OCI-LY1 (cell line): Measurements from ENCODE around the gene HSPE1.

Source experiments
- H2AFZ ChIP-seq: fragments of 200-600 bp; sonication (generic), shearing (Covaris generic); 2 replicates; pipeline ENCODE4 v1.6.0; 2014; ENCODE audit warnings: antibody characterized with exemption, mild to moderate bottlenecking, low read length
- H3F3A ChIP-seq: fragments of 200-600 bp; sonication (generic), shearing (Covaris generic); 2 replicates; pipeline ENCODE4 v1.6.0; 2014; ENCODE audit warnings: mild to moderate bottlenecking, antibody characterized with exemption, low read length, moderate library complexity; ENCODE audit not compliant: insufficient read depth
- H3K27ac ChIP-seq: fragments of 200-600 bp; sonication (generic); 2 replicates; pipeline ENCODE4 v1.5.1; 2014; ENCODE audit warnings: low read length, mixed run types, mild to moderate bottlenecking, low read depth; ENCODE audit not compliant: poor library complexity, severe bottlenecking
- H3K27me3 ChIP-seq: fragments of 200-600 bp; sonication (generic); 2 replicates; pipeline ENCODE4 v1.6.0; 2014; ENCODE audit warnings: antibody characterized with exemption, mild to moderate bottlenecking, low read length, moderate library complexity; ENCODE audit not compliant: insufficient read depth
- H3K36me3 ChIP-seq: fragments of 200-600 bp; sonication (generic); 2 replicates; pipeline ENCODE4 v1.6.1; 2014; ENCODE audit warnings: mild to moderate bottlenecking, antibody characterized with exemption, low read length, moderate library complexity, mixed read lengths; ENCODE audit not compliant: insufficient read depth
- H3K4me1 ChIP-seq: fragments of 200-600 bp; sonication (generic); 2 replicates; pipeline ENCODE4 v1.5.1; 2014; ENCODE audit warnings: mild to moderate bottlenecking, low read length, moderate library complexity; ENCODE audit not compliant: insufficient read depth, severe bottlenecking
- H3K4me2 ChIP-seq: fragments of 200-600 bp; sonication (generic), shearing (Covaris generic); 2 replicates; pipeline ENCODE4 v1.6.1; 2014; ENCODE audit warnings: low read length
- H3K4me3 ChIP-seq: fragments of 200-600 bp; sonication (generic); 2 replicates; pipeline ENCODE4 v1.5.1; 2014; ENCODE audit warnings: low read length, low read depth, mild to moderate bottlenecking, mixed read lengths; ENCODE audit not compliant: poor library complexity, severe bottlenecking
- H3K79me2 ChIP-seq: fragments of 200-600 bp; shearing (Covaris generic); 2 replicates; pipeline ENCODE4 v1.6.1; 2016; ENCODE audit warnings: mixed run types, low read length, mixed read lengths; ENCODE audit not compliant: insufficient read depth
- H3K9ac ChIP-seq: fragments of 200-600 bp; sonication (generic), shearing (Covaris generic); 2 replicates; pipeline ENCODE4 v1.6.1; 2014; ENCODE audit warnings: mild to moderate bottlenecking, low read length, mixed read lengths
- H3K9me2 ChIP-seq: fragments of 200-600 bp; sonication (generic), shearing (Covaris generic); 2 replicates; pipeline ENCODE4 v1.6.1; 2014; ENCODE audit warnings: low read depth, mild to moderate bottlenecking, low read length, mixed read lengths
- H3K9me3 ChIP-seq: fragments of 200-600 bp; shearing (Covaris generic); 2 replicates; pipeline ENCODE4 v1.6.1; 2014; ENCODE audit warnings: low read length, mixed read lengths
- H4K20me1 ChIP-seq: fragments of 200-600 bp; sonication (generic), shearing (Covaris generic); 2 replicates; pipeline ENCODE4 v1.6.0; 2016; ENCODE audit warnings: mild to moderate bottlenecking, low read length; ENCODE audit not compliant: insufficient read depth
- EZH2 ChIP-seq: fragments of 200-600 bp; sonication (generic), shearing (Covaris generic); IDR thresholded peaks from 2 replicates; pipeline ENCODE4 v1.8.0; 2017; ENCODE audit warnings: borderline replicate concordance, mixed run types, mild to moderate bottlenecking, antibody characterized with exemption, low read length, moderate library complexity, mixed read lengths
- TF ChIP-seq, protein P1 (sequence below): fragments of 200-600 bp; sonication (generic), shearing (Covaris generic); IDR thresholded peaks from 2 replicates; pipeline ENCODE4 v1.5.1; 2017; ENCODE audit warnings: mild to moderate bottlenecking, antibody characterized with exemption, low read length, moderate library complexity, mixed read lengths

HSPE1 gene

GRCh38 chr2:197461057-197461456, 39.1 kb upstream of the HSPE1 start:
- no peaks in the 10 kb centered on the region for H3K27me3 ChIP-seq
- no peaks in the 10 kb centered on the region for H4K20me1 ChIP-seq
- TF ChIP-seq, protein P1, sequence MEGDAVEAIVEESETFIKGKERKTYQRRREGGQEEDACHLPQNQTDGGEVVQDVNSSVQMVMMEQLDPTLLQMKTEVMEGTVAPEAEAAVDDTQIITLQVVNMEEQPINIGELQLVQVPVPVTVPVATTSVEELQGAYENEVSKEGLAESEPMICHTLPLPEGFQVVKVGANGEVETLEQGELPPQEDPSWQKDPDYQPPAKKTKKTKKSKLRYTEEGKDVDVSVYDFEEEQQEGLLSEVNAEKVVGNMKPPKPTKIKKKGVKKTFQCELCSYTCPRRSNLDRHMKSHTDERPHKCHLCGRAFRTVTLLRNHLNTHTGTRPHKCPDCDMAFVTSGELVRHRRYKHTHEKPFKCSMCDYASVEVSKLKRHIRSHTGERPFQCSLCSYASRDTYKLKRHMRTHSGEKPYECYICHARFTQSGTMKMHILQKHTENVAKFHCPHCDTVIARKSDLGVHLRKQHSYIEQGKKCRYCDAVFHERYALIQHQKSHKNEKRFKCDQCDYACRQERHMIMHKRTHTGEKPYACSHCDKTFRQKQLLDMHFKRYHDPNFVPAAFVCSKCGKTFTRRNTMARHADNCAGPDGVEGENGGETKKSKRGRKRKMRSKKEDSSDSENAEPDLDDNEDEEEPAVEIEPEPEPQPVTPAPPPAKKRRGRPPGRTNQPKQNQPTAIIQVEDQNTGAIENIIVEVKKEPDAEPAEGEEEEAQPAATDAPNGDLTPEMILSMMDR = no peak
- no peak for TF ChIP-seq EZH2
- H3K36me3 ChIP-seq = peaks cover 30% of the 10 kb centered on the region
- H3K4me1 ChIP-seq = no peaks in the 10 kb centered on the region
- no peak overlapping the region for H3K27ac ChIP-seq
- H3K9ac ChIP-seq = no peak overlapping the region
- H3K79me2 ChIP-seq = peaks cover 27% of the 10 kb centered on the region
- no peak overlapping the region for H3K4me2 ChIP-seq
- H2AFZ ChIP-seq = no peak overlapping the region
- H3K4me3 ChIP-seq = no peak overlapping the region
- no peaks in the 10 kb centered on the region for H3K9me3 ChIP-seq
- H3F3A ChIP-seq = no peaks in the 10 kb centered on the region
- H3K9me2 ChIP-seq = no peaks in the 10 kb centered on the region

DNA sequence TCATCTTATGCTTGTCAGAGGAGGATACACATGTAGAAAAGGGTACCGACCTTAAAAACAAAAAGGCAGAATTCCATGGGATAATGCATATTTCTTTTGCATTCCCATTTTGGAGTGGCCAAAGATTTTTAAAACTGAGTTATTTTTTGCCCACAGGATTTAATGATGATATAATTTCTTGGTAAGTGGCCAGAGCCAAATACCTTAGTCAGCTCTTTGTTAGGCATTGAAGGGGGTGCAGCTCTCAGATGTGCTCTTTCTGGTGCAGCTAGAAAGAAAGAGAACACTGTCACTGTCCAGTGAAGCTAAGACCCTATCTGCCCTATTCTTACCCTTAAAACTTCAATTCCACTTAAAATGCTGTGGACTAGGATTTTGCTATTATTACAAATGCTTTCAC, 36.0 kb upstream of the HSPE1 start:
- H3K4me1 ChIP-seq = no peaks in the 10 kb centered on the region
- no peaks in the 10 kb centered on the region for H3K27me3 ChIP-seq
- H3K4me3 ChIP-seq = no peak overlapping the region
- TF ChIP-seq, protein P1 = no peak
- TF ChIP-seq EZH2 = no peak
- H3K79me2 ChIP-seq = peaks cover 5% of the 10 kb centered on the region; the same call in 1 of the 2 replicates
- H3K9me3 ChIP-seq = no peaks in the 10 kb centered on the region
- H3F3A ChIP-seq = no peaks in the 10 kb centered on the region
- no peaks in the 10 kb centered on the region for H3K9me2 ChIP-seq
- no peak overlapping the region for H2AFZ ChIP-seq
- no peaks in the 10 kb centered on the region for H4K20me1 ChIP-seq
- peaks cover 50% of the 10 kb centered on the region for H3K36me3 ChIP-seq
- no peak overlapping the region for H3K27ac ChIP-seq
- H3K4me2 ChIP-seq = no peak overlapping the region
- no peak overlapping the region for H3K9ac ChIP-seq

- Histone ChIP-seq H3K4me2 (no peak overlapping the region), H3K9me2 (no peaks in the 10 kb centered on the region), H3F3A (no peaks in the 10 kb centered on the region), H3K9me3 (no peaks in the 10 kb centered on the region), H3K9ac (no peak overlapping the region), H2AFZ (no peak overlapping the region), H3K36me3 (peaks cover 79% of the 10 kb centered on the region), H3K27me3 (no peaks in the 10 kb centered on the region), H3K4me1 (no peaks in the 10 kb centered on the region), H3K79me2 (no peaks in the 10 kb centered on the region), H3K4me3 (no peak overlapping the region), H3K27ac (no peak overlapping the region), H4K20me1 (no peaks in the 10 kb centered on the region)
- TF ChIP-seq, protein P1 = no peak
- TF ChIP-seq EZH2 = no peak
These were observed 28.0 kb upstream of the HSPE1 start for GRCh38 chr2:197472166-197472565.
